Esophagus squamous epithelium (tissue), 5 donors: Measurements from ENCODE around the gene ZNF275. TPM values are rescaled to one million over a fixed set of nuclear protein-coding genes. Genes with fewer than 3 reads are reported as not detected.
A peak's percentile ranks its signal among the peaks of the same experiment; 100 is the strongest.

Experiments
- DNase-seq: peaks from one replicate; lab custom pipeline; 2025; lab: John Stamatoyannopoulos, UW
- H3K27ac ChIP-seq, 4 donors: fragments of 200-600 bp; sonication (generic); one replicate each; pipeline ENCODE4 v1.5.1; 2016 to 2019; ENCODE audit warnings: mild to moderate bottlenecking in 1 of 4
- H3K27me3 ChIP-seq, 4 donors: fragments of 200-600 bp; sonication (generic); 1 replicate in 3 of 4; 2 replicates in 1 of 4; pipeline versions ENCODE4 v1.5.1 to v1.6.0; 2017 to 2021; ENCODE audit warnings: antibody characterized with exemption in 1 of 4
- H3K36me3 ChIP-seq, 3 donors: fragments of 200-600 bp; sonication (generic); one replicate each; pipeline ENCODE4 v1.5.1; 2016 to 2019
- H3K4me1 ChIP-seq, 3 donors: fragments of 200-600 bp; sonication (generic); one replicate each; pipeline ENCODE4 v1.5.1; 2017 to 2019
- H3K4me3 ChIP-seq, 4 donors: fragments of 200-600 bp; sonication (generic); 1 replicate in 3 of 4; 2 replicates in 1 of 4; pipeline ENCODE4 v1.5.1; 2016 to 2019; ENCODE audit warnings: mild to moderate bottlenecking in 2 of 4, moderate library complexity in 1 of 4
- H3K9me3 ChIP-seq, 3 donors: fragments of 200-600 bp; sonication (generic); one replicate each; pipeline ENCODE4 v1.5.1; 2016 to 2019
- POLR2A ChIP-seq, 4 donors: fragments of 450-650 bp; IDR thresholded peaks; one replicate each; pipeline ENCODE4 v1.6.1; 2017; ENCODE audit warnings: antibody characterized with exemption in 4 of 4, mild to moderate bottlenecking in 4 of 4, moderate library complexity in 3 of 4
- WGBS, 2 donors: methylation state at CpG; one replicate each; pipeline ENCODE4 v1.1.5; 2018; 5-methylcytosine and 5-hydroxymethylcytosine counted together
- intact Hi-C: fragments of 100-400 bp; cut with DNase I; formaldehyde crosslinking; loops from one replicate; pipeline ENCODE4 v1.15.0; 2022
- total RNA-seq, 4 donors: library from RNA; depleted of rRNA; stranded (reverse); fragments of >200 nt; gene quantifications; one replicate each; pipeline ENCODE4 v1.1.0, GENCODE V29; 2016
- TF ChIP-seq, protein P1 (sequence below), 6 experiments: fragments of 450-650 bp in 4 of 6; fragments of 200-600 bp in 2 of 6; sonication (generic) in 2 of 6; IDR thresholded peaks; one replicate each; pipeline ENCODE4 v1.5.1; 2016 to 2019; ENCODE audit warnings: antibody characterized with exemption in 6 of 6, mild to moderate bottlenecking in 4 of 6, moderate library complexity in 4 of 6
- donor health status: DM: yes; HTN: yes; CAD: no.

The ZNF275 gene
- total RNA-seq, 4 donors from 2014 or later, result 1.5 to 6.5 (median 2.9) TPM

DNA sequence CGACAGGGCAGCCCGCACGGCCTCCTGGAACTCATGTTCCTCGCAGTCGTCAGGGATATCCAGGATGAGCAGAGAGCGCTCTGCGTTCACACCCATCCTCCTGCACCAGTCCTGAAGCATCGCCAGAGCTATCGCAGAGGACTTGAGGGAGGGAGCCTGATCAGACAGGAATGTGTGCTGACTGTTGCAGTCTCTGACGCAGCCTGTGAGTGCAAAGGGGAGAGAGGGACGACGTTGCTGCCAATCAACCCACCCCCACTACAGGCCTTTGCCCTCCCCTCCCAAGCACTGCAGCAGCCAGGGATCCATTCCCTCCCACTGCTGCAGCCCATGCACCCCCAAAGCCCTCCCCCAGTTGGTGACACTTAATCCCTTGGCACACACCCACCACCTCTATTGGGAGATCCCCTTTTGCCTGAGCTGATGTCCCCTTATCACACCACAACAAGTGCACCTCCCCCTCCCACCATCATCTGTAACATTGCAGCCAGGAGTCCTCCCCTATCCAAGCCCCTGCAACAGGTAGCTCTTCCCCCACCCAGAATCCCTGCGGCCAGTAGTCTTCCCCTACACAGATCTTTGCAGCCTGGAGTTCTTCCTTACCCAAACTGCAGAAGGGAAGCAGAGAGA is 13.3 kb upstream of the ZNF275 start:
- H3K36me3 ChIP-seq, result no peaks in the 10 kb centered on the region
- H3K27me3 ChIP-seq, result peaks cover 0 to 28% (median 3%) of the 10 kb centered on the region in 4 donors
- H3K27ac ChIP-seq, result no peak overlapping the region
- H3K9me3 ChIP-seq, result no peaks in the 10 kb centered on the region
- WGBS, 2 donors, result 6 to 72% methylated on average over 3 to 7 of the region's 13 CpGs
- no peak for TF ChIP-seq POLR2A (IDR thresholded peaks at IDR 0.05)
- TF ChIP-seq, protein P1, sequence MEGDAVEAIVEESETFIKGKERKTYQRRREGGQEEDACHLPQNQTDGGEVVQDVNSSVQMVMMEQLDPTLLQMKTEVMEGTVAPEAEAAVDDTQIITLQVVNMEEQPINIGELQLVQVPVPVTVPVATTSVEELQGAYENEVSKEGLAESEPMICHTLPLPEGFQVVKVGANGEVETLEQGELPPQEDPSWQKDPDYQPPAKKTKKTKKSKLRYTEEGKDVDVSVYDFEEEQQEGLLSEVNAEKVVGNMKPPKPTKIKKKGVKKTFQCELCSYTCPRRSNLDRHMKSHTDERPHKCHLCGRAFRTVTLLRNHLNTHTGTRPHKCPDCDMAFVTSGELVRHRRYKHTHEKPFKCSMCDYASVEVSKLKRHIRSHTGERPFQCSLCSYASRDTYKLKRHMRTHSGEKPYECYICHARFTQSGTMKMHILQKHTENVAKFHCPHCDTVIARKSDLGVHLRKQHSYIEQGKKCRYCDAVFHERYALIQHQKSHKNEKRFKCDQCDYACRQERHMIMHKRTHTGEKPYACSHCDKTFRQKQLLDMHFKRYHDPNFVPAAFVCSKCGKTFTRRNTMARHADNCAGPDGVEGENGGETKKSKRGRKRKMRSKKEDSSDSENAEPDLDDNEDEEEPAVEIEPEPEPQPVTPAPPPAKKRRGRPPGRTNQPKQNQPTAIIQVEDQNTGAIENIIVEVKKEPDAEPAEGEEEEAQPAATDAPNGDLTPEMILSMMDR (IDR thresholded peaks at IDR 0.05), result no peak
- no peak overlapping the region for H3K4me3 ChIP-seq
- H3K4me1 ChIP-seq, result no peaks in the 10 kb centered on the region
- no peak for DNase-seq
- intact Hi-C loops, result no loop called here

DNA sequence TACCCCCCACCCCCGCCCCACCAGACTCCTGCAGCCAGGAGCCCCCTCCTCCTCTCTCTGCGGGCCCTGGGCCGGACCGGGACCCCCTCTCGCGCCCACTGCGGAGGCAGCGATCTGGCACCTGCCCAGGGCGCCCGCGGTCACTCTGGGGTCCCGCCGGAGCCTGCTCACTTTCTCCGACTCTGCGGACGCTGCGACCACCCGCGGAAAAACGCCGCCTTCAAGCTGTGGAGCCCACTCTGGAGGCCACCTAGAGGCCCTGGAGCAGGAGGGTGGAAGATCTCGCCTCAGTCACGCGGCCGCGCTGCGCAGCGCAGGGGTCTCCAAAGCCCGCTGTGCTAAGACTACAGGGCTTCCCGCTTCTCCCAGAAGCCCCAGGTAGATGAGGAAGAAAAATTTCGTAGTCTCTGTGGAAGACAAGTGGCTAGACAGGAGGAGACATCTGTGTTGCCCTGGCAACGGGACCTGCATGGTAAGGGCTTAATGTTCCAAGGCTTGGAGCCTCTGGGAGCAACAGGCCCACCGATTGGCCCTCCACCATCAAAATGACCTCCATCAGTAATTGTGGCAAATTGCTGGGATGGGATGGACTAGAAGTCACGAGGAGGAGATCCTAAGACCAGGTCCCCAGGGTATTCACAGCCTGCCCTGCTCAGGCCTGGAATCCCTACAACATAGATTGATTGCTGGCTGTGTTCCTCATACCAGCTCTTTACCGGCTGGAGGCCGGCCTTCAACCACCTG is 12.4 kb upstream of the ZNF275 start, which contains the start of gene PNMA6F:
PNMA6F (minus strand) TSS at position 387 of the 744 bp plus-strand sequence. CDS start 1,093 bp downstream, outside the sequence.
- no peaks in the 10 kb centered on the region for H3K9me3 ChIP-seq
- no peaks in the 10 kb centered on the region for H3K4me1 ChIP-seq
- TF ChIP-seq, protein P1 (IDR thresholded peaks at IDR 0.05), result no peak
- TF ChIP-seq POLR2A (IDR thresholded peaks at IDR 0.05), result no peak
- no peak for DNase-seq
- 49 to 66% methylated on average over 5 of the region's 36 CpGs for WGBS, 2 donors
- peaks cover 0 to 28% (median 3%) of the 10 kb centered on the region in 4 donors for H3K27me3 ChIP-seq
- no peak within 1 kb of the TSS for H3K27ac ChIP-seq
- no peaks in the 10 kb centered on the region for H3K36me3 ChIP-seq
- intact Hi-C loops, result no loop called here
- H3K4me3 ChIP-seq, result no peak within 1 kb of the TSS

DNA sequence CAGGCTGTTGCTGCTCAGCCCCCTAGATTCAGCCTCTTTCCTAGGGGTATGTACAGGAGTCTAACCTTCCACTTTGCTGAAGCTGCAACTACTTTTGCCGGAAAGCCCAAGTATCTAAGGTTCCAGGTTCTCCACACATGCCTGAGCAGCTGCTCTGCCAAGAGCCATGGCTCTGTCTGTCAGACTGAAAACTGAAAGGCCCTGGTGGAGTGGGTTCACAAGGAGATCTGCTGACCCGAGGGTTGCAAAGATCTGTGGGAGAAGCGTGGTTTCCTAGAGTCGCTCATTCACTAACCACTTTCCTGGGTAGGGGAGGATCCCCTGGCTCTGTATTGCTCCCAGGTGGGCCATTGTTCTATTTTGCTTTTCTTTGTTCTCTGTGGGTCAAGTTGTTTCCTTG is 6.4 kb upstream of the ZNF275 start:
- no peak for TF ChIP-seq POLR2A (IDR thresholded peaks at IDR 0.05)
- TF ChIP-seq, protein P1 (IDR thresholded peaks at IDR 0.05), result no peak
- DNase-seq, result no peak
- Histone ChIP-seq H3K9me3 (no peaks in the 10 kb centered on the region), H3K27ac (no peak overlapping the region), H3K27me3 (peaks cover 0 to 3% (median 0%) of the 10 kb centered on the region in 4 donors), H3K4me3 (no peak overlapping the region), H3K36me3 (no peaks in the 10 kb centered on the region), H3K4me1 (no peaks in the 10 kb centered on the region)
- intact Hi-C loops, result no loop called here
- 73 to 74% methylated on average over 3 to 4 of the region's 4 CpGs for WGBS, 2 donors

DNA sequence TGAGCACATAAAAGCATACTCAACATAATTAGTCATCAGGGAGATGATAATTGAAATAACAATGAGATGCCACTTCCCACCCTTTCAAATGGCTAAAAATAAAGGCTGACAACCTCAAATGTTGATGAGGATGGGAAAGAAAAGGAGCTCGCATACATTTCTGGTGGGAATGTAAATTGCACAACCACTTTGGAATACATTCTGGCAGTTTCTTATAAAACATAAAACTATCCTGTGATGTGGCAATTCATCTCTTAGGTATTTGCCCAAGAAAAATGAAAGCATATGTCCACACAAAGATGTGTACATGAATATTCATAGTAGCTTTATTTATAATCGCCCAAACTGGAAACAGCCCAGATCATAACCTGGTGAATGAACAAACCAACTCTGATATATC is 687 bp upstream of the ZNF275 start:
- Histone ChIP-seq H3K9me3 (no peaks in the 10 kb centered on the region), H3K27ac (no peak overlapping the region), H3K4me3 (peak overlapping the region in 1 of 4 donors; percentile 77), H3K4me1 (peaks cover 0 to 23% (median 0%) of the 10 kb centered on the region in 3 donors), H3K36me3 (peaks cover 0 to 6% (median 0%) of the 10 kb centered on the region in 3 donors), H3K27me3 (peaks cover 0 to 3% (median 0%) of the 10 kb centered on the region in 4 donors)
- intact Hi-C loops, result no loop called here
- DNase-seq, result no peak
- WGBS, 2 donors, result 30 to 43% methylated on average over 2 of the region's 2 CpGs
- no peak for TF ChIP-seq POLR2A (IDR thresholded peaks at IDR 0.05)
- TF ChIP-seq, protein P1 (IDR thresholded peaks at IDR 0.05), result no peak
